T-helper 2 cell (primary cell): ENCODE measurements around the gene CARS1.

Experiments
- DNase-seq, 5 experiments: peaks; one replicate each; pipeline versions ENCODE4 v3.0.0 to v3.0.0-alpha.2; 2012 to 2022

The CARS1 gene

GRCh38 chr11:3037040-3037944 is 19.9 kb downstream of the CARS1 start:
- DNase-seq: peak in 3 of 5 experiments; percentile 13 to 60 (median 21)

DNA sequence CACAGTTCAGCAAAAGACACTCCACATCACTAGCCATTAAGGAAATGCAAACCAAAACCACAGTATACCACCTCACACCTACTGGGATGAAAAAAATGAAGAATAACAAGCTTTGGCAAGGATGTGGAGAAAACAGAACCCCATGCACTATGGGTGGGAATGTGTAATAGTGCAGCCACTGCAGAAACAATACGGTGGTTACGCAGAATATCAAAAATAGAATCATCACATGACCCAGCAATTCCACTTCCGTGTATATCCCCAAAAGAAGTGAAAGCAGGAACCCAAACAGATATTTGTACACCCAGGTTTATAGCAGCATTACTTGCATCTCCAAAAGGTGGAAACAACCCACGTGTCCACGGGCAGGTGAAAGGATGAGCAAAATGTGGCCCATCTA is 20.8 kb downstream of the CARS1 start:
- no peak for DNase-seq

DNA sequence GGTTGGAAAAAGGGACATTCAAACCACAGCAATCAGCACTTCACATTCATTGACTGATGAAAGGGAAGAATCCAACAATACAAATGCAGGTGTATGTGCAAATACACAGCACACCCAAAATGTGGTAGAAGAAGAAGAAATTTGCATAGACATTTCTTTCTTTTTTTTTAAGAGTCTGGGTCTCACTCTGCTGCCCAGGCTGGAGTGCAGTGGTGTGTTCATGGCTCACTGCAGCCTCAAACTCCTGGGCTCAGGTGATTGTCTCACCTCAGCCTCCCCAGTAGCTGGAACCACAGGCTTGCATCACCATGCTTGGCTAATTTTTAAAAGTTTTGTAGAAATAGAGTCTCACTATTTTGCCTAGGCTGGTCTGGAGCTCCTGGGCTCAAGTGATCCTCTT is 21.9 kb downstream of the CARS1 start:
- no peak for DNase-seq

GRCh38 chr11:3030289-3031070 is 26.7 kb downstream of the CARS1 start:
- DNase-seq: no peak

DNA sequence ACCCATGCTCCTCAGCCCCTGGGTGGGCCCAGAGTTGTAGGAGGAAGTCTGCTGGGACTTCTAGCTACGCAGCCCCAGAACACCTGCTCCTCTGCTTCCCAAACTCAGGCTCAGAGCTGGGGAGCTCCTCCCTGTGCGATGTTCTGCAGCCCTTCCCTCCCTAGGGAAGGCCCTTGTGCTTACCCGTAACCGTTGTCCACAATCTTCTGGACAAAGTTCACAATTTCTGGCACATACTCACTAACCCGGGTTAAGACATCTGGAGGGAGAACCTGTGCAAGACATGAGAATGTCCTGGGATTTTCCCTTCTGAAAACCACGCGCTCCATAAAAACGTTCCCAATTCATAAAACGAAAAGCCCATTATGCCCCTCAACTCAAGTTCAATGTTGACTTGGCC is 28.4 kb downstream of the CARS1 start:
- no peak for DNase-seq

DNA sequence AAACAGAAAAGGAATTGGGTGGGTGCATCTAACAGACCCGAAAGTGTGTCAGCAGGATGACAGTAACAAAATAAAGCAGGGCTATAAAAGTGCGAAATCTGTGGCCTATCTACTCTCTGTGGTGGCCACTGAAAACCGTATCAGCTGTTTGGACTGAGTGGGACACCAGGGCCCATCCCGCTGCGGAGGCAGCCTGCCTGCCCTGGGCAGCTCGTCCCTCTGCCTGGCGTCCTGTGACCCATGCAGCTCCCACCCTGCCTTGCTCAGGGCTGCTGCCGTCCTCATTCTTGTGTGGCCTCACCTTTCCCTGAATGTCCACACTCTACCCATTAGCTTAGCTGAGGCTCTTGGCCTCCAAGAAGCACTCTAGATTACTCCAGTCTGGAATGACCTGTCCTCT is 30.4 kb downstream of the CARS1 start:
- DNase-seq: no peak

DNA sequence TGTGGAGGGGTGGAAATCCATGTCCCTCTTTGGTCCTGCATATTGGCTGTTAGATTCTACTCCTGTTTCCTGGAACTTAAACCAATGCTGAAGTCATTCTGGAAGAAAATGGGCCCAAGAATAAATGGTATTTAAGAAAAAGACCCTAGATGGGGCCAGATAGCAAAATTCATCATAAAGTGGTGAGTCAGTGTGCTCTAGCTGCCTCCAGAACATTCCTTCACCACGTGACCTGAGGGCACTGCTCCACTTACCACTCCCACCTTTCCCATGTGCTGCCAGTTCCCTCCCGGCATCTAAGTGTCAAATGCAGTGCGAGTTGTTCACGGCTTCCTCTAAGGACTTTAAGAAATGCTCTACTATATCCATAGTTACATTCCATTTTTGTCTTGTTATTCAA is 34.2 kb downstream of the CARS1 start:
- no peak for DNase-seq

DNA sequence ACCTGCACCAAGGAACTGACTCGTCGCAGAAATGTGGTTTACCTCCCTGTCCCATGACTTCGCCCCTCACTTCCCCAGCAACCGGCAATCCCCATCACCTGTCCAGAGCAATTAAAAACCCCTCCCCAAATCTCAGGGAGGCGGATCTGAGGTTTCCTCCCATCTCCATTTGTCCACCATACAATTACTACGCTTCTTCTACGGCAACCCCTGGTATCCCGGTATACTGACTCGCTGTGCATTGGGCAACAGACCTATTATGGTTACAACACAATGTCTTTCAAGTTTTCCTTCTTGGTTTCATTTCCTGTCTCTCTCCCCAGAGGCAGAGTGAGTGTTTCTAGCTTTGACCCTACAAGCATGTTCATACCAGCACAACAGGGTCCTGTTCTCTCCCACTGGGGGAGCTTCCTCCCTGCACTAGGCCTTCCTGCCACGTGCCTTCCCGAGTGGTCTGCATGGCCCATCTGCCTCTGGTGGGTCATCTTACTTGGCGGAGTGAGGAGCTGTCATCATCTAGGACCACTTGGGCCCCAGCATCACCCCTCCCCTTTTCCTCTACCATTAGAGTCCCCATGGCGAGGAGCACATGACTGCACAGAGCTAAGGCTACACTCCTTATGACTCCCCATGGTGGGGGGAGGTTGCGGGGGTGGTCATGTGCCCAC is 34.8 kb downstream of the CARS1 start:
- no peak for DNase-seq

DNA sequence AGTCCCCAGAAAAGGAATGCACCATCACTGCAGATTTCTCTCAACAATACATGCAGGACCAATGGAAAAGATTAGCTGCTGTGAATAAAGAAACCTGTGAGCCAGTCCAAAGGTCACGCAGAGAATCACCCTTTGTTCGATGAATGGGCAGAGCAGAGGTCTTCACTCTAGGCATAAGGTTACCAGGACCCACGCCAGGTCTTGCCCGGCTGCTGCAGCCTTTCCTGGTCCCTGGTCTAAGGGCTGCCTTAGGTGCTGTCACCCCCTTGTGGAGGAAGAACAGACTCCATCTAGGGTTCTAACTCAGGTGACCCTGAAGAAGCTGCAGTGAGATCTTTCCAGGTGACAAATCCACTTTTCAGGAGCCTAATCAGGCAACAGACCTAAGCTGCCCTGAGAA is 36.1 kb downstream of the CARS1 start:
- peak in 3 of 5 experiments; percentile 23 to 66 (median 25) for DNase-seq

DNA sequence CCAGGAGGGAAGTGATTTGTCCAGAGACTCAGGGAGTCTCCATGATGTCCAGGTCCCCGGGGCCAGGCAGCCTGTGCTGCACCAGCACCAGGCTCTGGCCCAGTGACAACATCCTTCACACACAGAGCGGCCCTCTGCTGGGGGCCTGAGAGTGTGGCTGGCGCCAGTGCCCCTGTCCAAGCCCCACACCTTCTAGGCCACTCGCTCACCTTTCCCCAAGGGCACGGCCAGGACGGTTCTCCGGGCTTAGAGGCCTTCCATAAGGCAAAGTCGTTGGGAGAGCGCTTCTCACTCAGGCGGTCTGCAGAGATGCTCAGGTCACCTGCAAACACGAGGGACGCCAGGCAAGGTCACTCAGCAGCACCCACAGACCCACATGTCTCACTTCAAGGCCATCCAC is 37.2 kb downstream of the CARS1 start:
- no peak for DNase-seq

DNA sequence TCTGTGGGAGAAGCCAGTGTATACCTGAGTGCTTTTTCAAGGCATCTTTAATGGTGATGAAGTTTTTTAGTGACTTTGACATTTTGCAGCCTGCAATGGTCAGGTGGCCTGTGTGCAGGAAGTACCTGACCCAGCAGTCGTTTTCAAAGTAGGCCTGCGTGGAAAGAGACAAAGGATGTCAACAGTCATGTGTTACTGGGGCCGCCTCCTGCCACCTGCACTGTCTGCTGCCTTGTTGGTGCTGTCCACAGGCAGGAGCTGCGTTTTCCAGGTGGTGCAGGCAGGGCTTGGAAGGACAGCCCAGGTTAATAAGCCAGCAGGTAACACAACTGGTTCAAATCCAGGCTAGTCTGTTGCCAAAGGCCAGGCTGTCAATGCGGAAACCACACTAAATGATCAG is 38.6 kb downstream of the CARS1 start:
- DNase-seq: no peak

- no peak for DNase-seq
These were observed 40.4 kb downstream of the CARS1 start for GRCh38 chr11:3016861-3017260.

- peak in 1 of 5 experiments; percentile 36 for DNase-seq
These were observed 41.4 kb downstream of the CARS1 start for GRCh38 chr11:3015796-3016195.

DNA sequence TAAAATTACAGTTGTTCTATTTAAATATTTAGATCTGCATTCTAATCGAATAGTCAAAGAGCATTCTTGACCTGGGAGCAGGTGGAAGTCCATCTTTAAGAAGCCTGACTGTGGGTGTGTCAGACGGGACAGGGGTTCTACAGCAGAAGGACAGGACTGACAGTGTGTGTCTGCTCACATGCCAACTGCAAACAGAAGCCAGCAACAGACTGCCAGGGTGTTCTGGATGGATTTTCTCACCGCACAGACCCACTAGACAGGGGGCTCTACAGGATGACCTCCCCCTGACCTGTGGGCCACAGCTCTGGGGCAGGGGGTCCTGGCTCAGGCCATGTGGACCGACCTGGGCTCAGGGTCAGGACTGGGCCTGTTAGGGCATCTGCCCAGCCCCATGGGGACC is 42.3 kb downstream of the CARS1 start:
- peak in 1 of 5 experiments; percentile 59 for DNase-seq

DNA sequence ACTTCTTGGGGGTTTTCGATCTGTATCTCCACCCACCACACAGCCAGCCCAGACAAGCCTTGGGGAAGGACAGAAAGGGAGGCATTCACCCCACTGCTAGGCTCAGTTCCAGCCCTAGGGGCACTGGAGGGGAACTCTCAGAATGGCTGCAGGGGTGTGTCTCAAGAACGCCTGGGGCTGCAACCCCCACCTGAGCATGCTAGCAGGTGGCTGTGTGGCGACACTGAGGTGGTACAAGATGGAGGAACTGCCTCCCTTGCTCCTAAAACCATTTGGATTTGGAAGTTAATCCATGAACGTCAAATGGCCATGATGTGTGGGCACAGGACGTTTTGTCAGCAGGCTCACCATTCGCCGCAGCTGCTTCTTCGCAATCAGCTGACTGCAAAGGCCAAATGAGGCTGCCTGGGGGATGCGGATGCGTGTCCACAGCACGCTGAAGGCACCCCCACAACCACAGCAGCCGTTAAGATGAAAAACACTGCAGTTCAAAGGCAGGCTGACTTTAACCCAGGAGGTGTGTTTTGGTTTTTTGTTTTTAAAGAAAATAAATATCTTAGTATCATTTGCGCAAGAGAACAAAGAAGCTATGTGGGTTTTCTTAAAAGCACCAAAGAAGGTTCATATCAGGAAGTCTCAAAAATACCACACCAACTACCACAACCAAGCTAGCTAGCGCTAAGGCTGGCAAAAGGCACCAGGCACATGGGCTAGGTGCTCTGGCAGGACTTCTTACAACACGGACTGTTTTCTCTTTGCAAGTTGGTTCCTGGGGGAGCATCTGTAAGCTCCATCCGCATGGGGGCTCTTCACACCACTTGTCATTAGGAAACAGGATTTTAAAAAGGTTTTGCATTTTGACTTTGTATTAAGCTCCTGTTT is 42.9 kb downstream of the CARS1 start:
- peak; percentile 27 to 98 (median 69) for DNase-seq

- DNase-seq: no peak
These were observed 45.0 kb downstream of the CARS1 start for GRCh38 chr11:3011891-3012885.

DNA sequence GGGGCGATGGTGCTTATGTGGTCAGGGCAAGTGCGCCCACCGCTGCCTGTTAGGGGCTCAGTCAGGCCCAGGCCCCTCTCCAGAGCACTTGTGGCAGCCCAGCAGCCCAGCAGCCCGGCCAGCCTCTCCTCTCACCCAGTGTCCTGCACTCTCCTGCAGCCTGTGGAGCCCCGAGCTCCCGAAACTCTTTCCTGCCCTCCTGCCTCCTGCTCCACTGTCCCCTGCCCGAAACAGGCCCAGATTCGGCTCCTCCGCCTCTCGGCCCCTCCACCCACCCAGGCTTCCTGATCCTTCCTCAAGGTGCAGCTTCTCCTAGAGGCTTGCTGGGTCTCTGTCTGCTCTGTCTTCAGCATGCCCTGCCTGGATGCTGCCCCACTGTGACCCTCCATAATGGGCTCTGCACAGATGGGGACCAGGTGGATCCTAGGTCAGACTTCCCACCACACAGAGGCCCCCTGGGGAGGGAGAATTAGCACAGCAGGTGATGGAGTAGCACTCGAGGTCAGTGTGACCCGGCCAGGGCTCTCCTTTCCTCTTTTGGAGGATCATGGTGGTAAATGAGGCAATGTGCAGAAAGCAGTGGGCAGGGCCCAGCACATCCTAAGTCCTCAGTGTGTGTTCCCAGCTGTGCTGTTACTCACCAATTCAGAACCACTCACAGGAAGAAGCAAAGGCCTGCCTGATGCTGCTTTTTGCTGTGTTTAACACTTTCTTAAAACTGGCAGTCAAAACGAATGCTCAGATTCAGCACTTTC is 46.5 kb downstream of the CARS1 start:
- DNase-seq: peak in 1 of 5 experiments; percentile 75

GRCh38 chr11:3010004-3010403 is 47.2 kb downstream of the CARS1 start:
- peak in 1 of 5 experiments; percentile 47 for DNase-seq

DNA sequence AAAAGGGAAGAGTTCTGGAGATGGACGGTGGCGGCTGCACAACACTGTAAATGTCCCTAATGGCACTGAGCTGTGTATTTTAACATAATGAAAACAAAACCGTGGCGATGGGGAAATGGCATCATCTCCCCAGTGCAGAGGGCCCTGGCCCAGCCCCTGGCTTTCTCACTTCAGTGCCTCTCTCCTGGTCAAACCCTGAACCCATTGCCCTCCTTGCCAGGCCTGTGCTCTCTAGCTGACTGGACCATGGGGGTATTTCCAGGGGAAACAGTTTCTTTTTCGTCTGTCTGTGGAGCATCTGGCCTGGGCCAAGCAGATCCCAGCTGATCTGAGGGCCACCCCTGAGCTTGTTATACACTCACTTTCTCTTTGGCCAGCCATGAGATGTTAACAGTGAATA is 47.7 kb downstream of the CARS1 start:
- DNase-seq: no peak

DNA sequence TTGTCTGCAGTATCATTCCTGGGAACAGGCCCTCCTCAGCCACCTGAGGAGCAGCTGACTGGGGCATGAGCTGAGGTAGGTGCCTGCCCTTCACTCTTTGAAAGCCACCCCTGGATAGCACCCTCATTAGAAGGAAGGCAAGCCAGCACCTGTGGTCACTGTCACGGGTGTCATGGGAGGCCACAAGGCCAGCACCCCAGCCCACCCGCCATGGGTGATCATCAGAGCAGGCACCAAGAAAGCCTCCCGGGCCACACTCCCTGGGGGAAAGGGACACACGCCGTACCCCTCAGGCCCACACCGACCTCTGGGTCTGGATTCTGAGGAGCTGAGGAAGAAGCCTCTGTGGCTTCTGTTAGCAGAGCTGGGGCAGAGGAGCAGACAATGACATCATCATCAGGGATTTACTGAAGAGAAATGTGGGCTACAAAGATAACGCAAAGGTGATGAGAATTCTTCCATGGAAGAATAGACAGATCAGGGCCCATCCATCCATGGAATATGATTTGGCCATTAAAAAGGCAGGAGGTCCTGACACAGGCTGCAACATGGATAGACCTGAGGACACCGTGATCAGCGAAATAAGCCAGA is 48.4 kb downstream of the CARS1 start:
- no peak for DNase-seq
